Activated gamma-delta T cell (primary cell): ENCODE results near the gene MPPED2.

Source experiments
- DNase-seq: peaks from one replicate; lab custom pipeline; 2025; lab: John Stamatoyannopoulos, UW

The MPPED2 gene

GRCh38 chr11:30487200-30487898, 98.8 kb downstream of the MPPED2 start:
- DNase-seq = no peak

- no peak for DNase-seq
Measured at GRCh38 chr11:30485756-30486155, 100.4 kb downstream of the MPPED2 start.

- DNase-seq = no peak
Measured at GRCh38 chr11:30485222-30485621, 100.9 kb downstream of the MPPED2 start.

- no peak for DNase-seq
Measured at GRCh38 chr11:30483056-30483455, 103.1 kb downstream of the MPPED2 start.

- DNase-seq = no peak
Measured at GRCh38 chr11:30481796-30482195, 104.4 kb downstream of the MPPED2 start.

GRCh38 chr11:30481330-30481729, 104.8 kb downstream of the MPPED2 start:
- no peak for DNase-seq

GRCh38 chr11:30479899-30480298, 106.3 kb downstream of the MPPED2 start:
- no peak for DNase-seq

- no peak for DNase-seq
Measured at GRCh38 chr11:30478923-30479322, 107.2 kb downstream of the MPPED2 start.

GRCh38 chr11:30477061-30477460, 109.1 kb downstream of the MPPED2 start:
- DNase-seq = no peak

- DNase-seq = no peak
Measured at GRCh38 chr11:30474151-30474954, 111.8 kb downstream of the MPPED2 start.

GRCh38 chr11:30471244-30471643, 114.9 kb downstream of the MPPED2 start:
- no peak for DNase-seq

- DNase-seq = no peak
Measured at GRCh38 chr11:30468881-30469280, 117.3 kb downstream of the MPPED2 start.

GRCh38 chr11:30467176-30467575, 119.0 kb downstream of the MPPED2 start:
- no peak for DNase-seq

GRCh38 chr11:30465623-30466022, 120.5 kb downstream of the MPPED2 start:
- no peak for DNase-seq

GRCh38 chr11:30465192-30465591, 121.0 kb downstream of the MPPED2 start:
- no peak for DNase-seq

- no peak for DNase-seq
Measured at GRCh38 chr11:30463266-30463665, 122.9 kb downstream of the MPPED2 start.

- no peak for DNase-seq
Measured at GRCh38 chr11:30462421-30462820, 123.7 kb downstream of the MPPED2 start.

- DNase-seq = no peak
Measured at GRCh38 chr11:30459821-30460220, 126.3 kb downstream of the MPPED2 start.

GRCh38 chr11:30459306-30459705, 126.8 kb downstream of the MPPED2 start:
- no peak for DNase-seq

GRCh38 chr11:30458541-30458940, 127.6 kb downstream of the MPPED2 start:
- DNase-seq = no peak

- no peak for DNase-seq
Measured at GRCh38 chr11:30457087-30457486, 129.1 kb downstream of the MPPED2 start.

GRCh38 chr11:30455025-30455424, 131.1 kb downstream of the MPPED2 start:
- DNase-seq = no peak

GRCh38 chr11:30454541-30454940, 131.6 kb downstream of the MPPED2 start:
- DNase-seq = no peak
